Measurements from ENCODE around the gene ASPSCR1.

DNA sequence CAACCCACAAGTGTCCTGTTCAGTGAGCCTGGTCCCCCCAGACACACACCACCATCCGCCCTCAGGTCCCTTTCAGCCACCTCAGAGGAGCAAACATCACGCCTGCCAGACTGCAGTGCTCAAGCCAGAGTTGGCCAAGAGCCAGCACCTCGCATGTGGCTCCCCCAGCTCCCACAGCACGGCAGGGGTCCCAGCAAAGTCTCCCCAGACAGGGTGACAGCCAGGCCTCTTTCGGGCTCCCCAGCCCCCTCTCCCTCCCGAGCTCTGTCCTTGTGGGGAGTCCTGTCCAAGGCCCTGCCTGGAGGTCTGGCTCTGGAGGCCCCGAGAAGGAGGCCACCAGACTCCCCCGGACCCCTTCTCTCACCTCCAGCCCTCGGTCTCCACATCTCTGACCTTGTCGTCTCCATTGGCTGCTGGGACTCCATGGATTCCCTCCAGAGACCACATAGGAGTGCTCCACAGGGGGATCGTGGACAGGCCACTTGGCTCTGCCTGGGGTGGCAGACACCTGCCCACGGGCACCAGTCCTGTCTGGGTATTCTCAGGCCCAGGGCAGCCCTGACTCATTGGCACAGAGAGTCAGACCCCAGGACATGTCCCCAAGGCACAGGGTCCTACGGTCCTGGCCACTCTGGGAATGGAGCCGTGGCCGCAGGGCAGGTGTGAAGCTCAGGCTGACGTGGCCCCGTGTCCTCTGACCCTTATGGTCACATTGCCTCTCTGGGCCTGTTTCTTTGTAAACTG is 28.6 kb upstream of the ASPSCR1 start:
- TF ChIP-seq, protein P1, sequence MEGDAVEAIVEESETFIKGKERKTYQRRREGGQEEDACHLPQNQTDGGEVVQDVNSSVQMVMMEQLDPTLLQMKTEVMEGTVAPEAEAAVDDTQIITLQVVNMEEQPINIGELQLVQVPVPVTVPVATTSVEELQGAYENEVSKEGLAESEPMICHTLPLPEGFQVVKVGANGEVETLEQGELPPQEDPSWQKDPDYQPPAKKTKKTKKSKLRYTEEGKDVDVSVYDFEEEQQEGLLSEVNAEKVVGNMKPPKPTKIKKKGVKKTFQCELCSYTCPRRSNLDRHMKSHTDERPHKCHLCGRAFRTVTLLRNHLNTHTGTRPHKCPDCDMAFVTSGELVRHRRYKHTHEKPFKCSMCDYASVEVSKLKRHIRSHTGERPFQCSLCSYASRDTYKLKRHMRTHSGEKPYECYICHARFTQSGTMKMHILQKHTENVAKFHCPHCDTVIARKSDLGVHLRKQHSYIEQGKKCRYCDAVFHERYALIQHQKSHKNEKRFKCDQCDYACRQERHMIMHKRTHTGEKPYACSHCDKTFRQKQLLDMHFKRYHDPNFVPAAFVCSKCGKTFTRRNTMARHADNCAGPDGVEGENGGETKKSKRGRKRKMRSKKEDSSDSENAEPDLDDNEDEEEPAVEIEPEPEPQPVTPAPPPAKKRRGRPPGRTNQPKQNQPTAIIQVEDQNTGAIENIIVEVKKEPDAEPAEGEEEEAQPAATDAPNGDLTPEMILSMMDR (conservative IDR thresholded peaks at IDR 0.05), result no peak
- TF ChIP-seq EZH2 (IDR thresholded peaks at IDR 0.05; ENCODE audit: low read depth), result no peak
